ENCODE measurements around the gene PI4KA. TPM values are rescaled to one million over a fixed set of nuclear protein-coding genes. Genes with fewer than 3 reads are reported as not detected.
"Not testable (repeated sequence)": the region's sequence is repeated elsewhere in the genome, so short reads cannot be mapped to it uniquely, and the experiment has no call there.

The PI4KA gene
- total and polyA plus RNA-seq, 2 of the 13 experiments (the other 11 are each of a cell fraction or from before 2014, with no cell fraction given), result 27.4 to 56.4 TPM

GRCh38 chr22:20718727-20719126 is 139.9 kb downstream of the PI4KA start:
- H4K20me1 ChIP-seq (ENCODE audit: insufficient read depth, low read length); DNase-seq (ENCODE audit: low spot score); H3K4me2 ChIP-seq (ENCODE audit: low read depth, low read length); BruUV-seq (replicated peaks); H2AFZ ChIP-seq (ENCODE audit: low read length); CTCF ChIA-PET (ENCODE audit: low intra/inter-chr PET ratio, low total read pairs); H3K36me3 ChIP-seq (replicated peaks in 1 of 2; ENCODE audit: control insufficient read depth in 1 of 2, insufficient read depth in 2 of 2, low read length in 2 of 2); H3K4me1 ChIP-seq (ENCODE audit: insufficient read depth, low read length); POLR2A ChIA-PET; ATAC-seq; H3K4me3 ChIP-seq (replicated peaks in 1 of 3; ENCODE audit: insufficient read depth in 1 of 3, low read depth in 2 of 3, low read length in 3 of 3); in situ Hi-C loops (cut with HindIII; ENCODE audit: extremely low pct_ligation_motif_present, low pct_unique_long_range_greater_than_20kb); intact Hi-C loops (cut with micrococcal nuclease; ENCODE audit: unreplicated experiment); H3K27me3 ChIP-seq (ENCODE audit: control insufficient read depth in 1 of 2, insufficient read depth in 2 of 2, low read length in 2 of 2); FAIRE-seq; H3K9ac ChIP-seq (ENCODE audit: insufficient read depth, low read depth, low read length); H3K27ac ChIP-seq (ENCODE audit: extremely low read length, insufficient read depth, low read length); H3K9me3 ChIP-seq (ENCODE audit: low read length); H3K79me2 ChIP-seq (ENCODE audit: insufficient read depth, low read length): not testable (repeated sequence)
- 96% methylated on average over 9 of the region's 13 CpGs for WGBS (ENCODE audit: low lambda C conversion rate)

- in situ Hi-C loops (cut with HindIII; ENCODE audit: extremely low pct_ligation_motif_present, low pct_unique_long_range_greater_than_20kb); H3K79me2 ChIP-seq (ENCODE audit: insufficient read depth, low read length); H3K4me1 ChIP-seq (ENCODE audit: insufficient read depth, low read length); H3K4me3 ChIP-seq (replicated peaks in 1 of 3; ENCODE audit: insufficient read depth in 1 of 3, low read depth in 2 of 3, low read length in 3 of 3); DNase-seq (ENCODE audit: low spot score); H3K27me3 ChIP-seq (ENCODE audit: control insufficient read depth in 1 of 2, insufficient read depth in 2 of 2, low read length in 2 of 2); H4K20me1 ChIP-seq (ENCODE audit: insufficient read depth, low read length); FAIRE-seq; ATAC-seq; intact Hi-C loops (cut with micrococcal nuclease; ENCODE audit: unreplicated experiment); H3K9me3 ChIP-seq (ENCODE audit: low read length); CTCF ChIA-PET (ENCODE audit: low intra/inter-chr PET ratio, low total read pairs); H3K4me2 ChIP-seq (ENCODE audit: low read depth, low read length); H3K27ac ChIP-seq (ENCODE audit: extremely low read length, insufficient read depth, low read length); H3K9ac ChIP-seq (ENCODE audit: insufficient read depth, low read depth, low read length); POLR2A ChIA-PET; H3K36me3 ChIP-seq (replicated peaks in 1 of 2; ENCODE audit: control insufficient read depth in 1 of 2, insufficient read depth in 2 of 2, low read length in 2 of 2); BruUV-seq (replicated peaks); H2AFZ ChIP-seq (ENCODE audit: low read length): not testable (repeated sequence)
- 86% methylated on average over 3 of the region's 7 CpGs for WGBS (ENCODE audit: low lambda C conversion rate)
These were observed 140.6 kb downstream of the PI4KA start for GRCh38 chr22:20717981-20718380.

GRCh38 chr22:20717213-20717866 is 141.3 kb downstream of the PI4KA start:
- H3K4me1 ChIP-seq (ENCODE audit: insufficient read depth, low read length); POLR2A ChIA-PET; H3K79me2 ChIP-seq (ENCODE audit: insufficient read depth, low read length); H3K36me3 ChIP-seq (replicated peaks in 1 of 2; ENCODE audit: control insufficient read depth in 1 of 2, insufficient read depth in 2 of 2, low read length in 2 of 2); H3K9me3 ChIP-seq (ENCODE audit: low read length); in situ Hi-C loops (cut with HindIII; ENCODE audit: extremely low pct_ligation_motif_present, low pct_unique_long_range_greater_than_20kb); H3K27me3 ChIP-seq (ENCODE audit: control insufficient read depth in 1 of 2, insufficient read depth in 2 of 2, low read length in 2 of 2); H3K4me3 ChIP-seq (replicated peaks in 1 of 3; ENCODE audit: insufficient read depth in 1 of 3, low read depth in 2 of 3, low read length in 3 of 3); intact Hi-C loops (cut with micrococcal nuclease; ENCODE audit: unreplicated experiment); H3K4me2 ChIP-seq (ENCODE audit: low read depth, low read length); DNase-seq (ENCODE audit: low spot score); H4K20me1 ChIP-seq (ENCODE audit: insufficient read depth, low read length); H3K9ac ChIP-seq (ENCODE audit: insufficient read depth, low read depth, low read length); H2AFZ ChIP-seq (ENCODE audit: low read length); BruUV-seq (replicated peaks); H3K27ac ChIP-seq (ENCODE audit: extremely low read length, insufficient read depth, low read length); FAIRE-seq; CTCF ChIA-PET (ENCODE audit: low intra/inter-chr PET ratio, low total read pairs): not testable (repeated sequence)
- ATAC-seq, result peak; percentile 26; the same call in 2 of the 3 replicates
- WGBS (ENCODE audit: low lambda C conversion rate), result 100% methylated on average over 2 of the region's 17 CpGs

GRCh38 chr22:20713116-20713515 is 145.5 kb downstream of the PI4KA start:
- in situ Hi-C loops (cut with HindIII; ENCODE audit: extremely low pct_ligation_motif_present, low pct_unique_long_range_greater_than_20kb); H3K4me2 ChIP-seq (ENCODE audit: low read depth, low read length); H4K20me1 ChIP-seq (ENCODE audit: insufficient read depth, low read length); intact Hi-C loops (cut with micrococcal nuclease; ENCODE audit: unreplicated experiment); H3K9ac ChIP-seq (ENCODE audit: insufficient read depth, low read depth, low read length); BruUV-seq (replicated peaks); FAIRE-seq; CTCF ChIA-PET (ENCODE audit: low intra/inter-chr PET ratio, low total read pairs); H3K27ac ChIP-seq (ENCODE audit: extremely low read length, insufficient read depth, low read length); H3K79me2 ChIP-seq (ENCODE audit: insufficient read depth, low read length); POLR2A ChIA-PET; DNase-seq (ENCODE audit: low spot score); H3K4me1 ChIP-seq (ENCODE audit: insufficient read depth, low read length); H3K27me3 ChIP-seq (ENCODE audit: control insufficient read depth in 1 of 2, insufficient read depth in 2 of 2, low read length in 2 of 2); H3K4me3 ChIP-seq (replicated peaks in 1 of 3; ENCODE audit: insufficient read depth in 1 of 3, low read depth in 2 of 3, low read length in 3 of 3); H3K9me3 ChIP-seq (ENCODE audit: low read length); H2AFZ ChIP-seq (ENCODE audit: low read length); ATAC-seq; H3K36me3 ChIP-seq (replicated peaks in 1 of 2; ENCODE audit: control insufficient read depth in 1 of 2, insufficient read depth in 2 of 2, low read length in 2 of 2): not testable (repeated sequence)
- no CpG with 5 or more reads among the region's 13 CpGs for WGBS (ENCODE audit: low lambda C conversion rate)

All from HepG2 (cell line).